Suprapubic skin (tissue), 4 donors: ENCODE data around the gene MRPL14. TPM values are rescaled to one million over a fixed set of nuclear protein-coding genes. Genes with fewer than 3 reads are reported as not detected.

Source experiments
- DNase-seq, 2 donors: peaks; one replicate each; pipeline ENCODE4 v3.0.0-alpha.2; 2019; ENCODE audit warnings: low spot score in 2 of 2
- H3K27ac ChIP-seq: fragments of 200-600 bp; sonication (generic); one replicate; pipeline ENCODE4 v1.5.1; 2019
- H3K27me3 ChIP-seq: fragments of 200-600 bp; sonication (generic); one replicate; pipeline ENCODE4 v1.5.1; 2019
- H3K36me3 ChIP-seq: fragments of 200-600 bp; sonication (generic); one replicate; pipeline ENCODE4 v1.5.1; 2019
- H3K4me1 ChIP-seq: fragments of 200-600 bp; sonication (generic); one replicate; pipeline ENCODE4 v1.5.1; 2019
- H3K4me3 ChIP-seq: fragments of 200-600 bp; sonication (generic); one replicate; pipeline ENCODE4 v1.5.1; 2019; ENCODE audit warnings: mild to moderate bottlenecking
- H3K9me3 ChIP-seq: fragments of 200-600 bp; sonication (generic); one replicate; pipeline ENCODE4 v1.5.1; 2019
- EP300 ChIP-seq: sonication (generic); formaldehyde crosslinking; IDR thresholded peaks from one replicate; pipeline ENCODE4 v1.6.1; 2017; ENCODE audit warnings: antibody characterized with exemption
- POLR2A ChIP-seq, 2 donors: fragments of 450-650 bp; IDR thresholded peaks; one replicate each; pipeline ENCODE4 v1.6.1; 2017; ENCODE audit warnings: antibody characterized with exemption in 2 of 2, mild to moderate bottlenecking in 2 of 2, moderate library complexity in 2 of 2
- POLR2AphosphoS5 ChIP-seq, 3 donors: sonication (generic); formaldehyde crosslinking; IDR thresholded peaks; one replicate each; pipeline ENCODE4 v1.6.1; 2017; ENCODE audit warnings: antibody characterized with exemption in 3 of 3
- WGBS: methylation state at CpG from one replicate; pipeline ENCODE4 v1.1.5; 2018; 5-methylcytosine and 5-hydroxymethylcytosine counted together
- total RNA-seq, 4 donors: library from RNA; depleted of rRNA; stranded (reverse); fragments of >200 nt; gene quantifications; one replicate each; pipeline ENCODE4 v1.1.0, GENCODE V29; 2016
- TF ChIP-seq, protein P1 (sequence below), 2 donors: fragments of 200-600 bp in 1 of 2; fragments of 450-650 bp in 1 of 2; sonication (generic) in 1 of 2; IDR thresholded peaks; one replicate each; pipeline ENCODE4 v1.5.1; 2016 to 2019; ENCODE audit warnings: antibody characterized with exemption in 2 of 2, mild to moderate bottlenecking in 1 of 2, moderate library complexity in 1 of 2

Gene MRPL14
- total RNA-seq, 4 donors from 2014 or later, result 25.1 to 49.8 (median 44.0) TPM

GRCh38 chr6:44115866-44116265 lies 11.4 kb downstream of the MRPL14 start:
- Histone ChIP-seq H3K4me1 (peaks cover 36% of the 10 kb centered on the region), H3K27me3 (no peaks in the 10 kb centered on the region), H3K9me3 (no peaks in the 10 kb centered on the region), H3K4me3 (no peak overlapping the region), H3K36me3 (peaks cover 40% of the 10 kb centered on the region), H3K27ac (no peak overlapping the region)
- TF ChIP-seq, protein P1, sequence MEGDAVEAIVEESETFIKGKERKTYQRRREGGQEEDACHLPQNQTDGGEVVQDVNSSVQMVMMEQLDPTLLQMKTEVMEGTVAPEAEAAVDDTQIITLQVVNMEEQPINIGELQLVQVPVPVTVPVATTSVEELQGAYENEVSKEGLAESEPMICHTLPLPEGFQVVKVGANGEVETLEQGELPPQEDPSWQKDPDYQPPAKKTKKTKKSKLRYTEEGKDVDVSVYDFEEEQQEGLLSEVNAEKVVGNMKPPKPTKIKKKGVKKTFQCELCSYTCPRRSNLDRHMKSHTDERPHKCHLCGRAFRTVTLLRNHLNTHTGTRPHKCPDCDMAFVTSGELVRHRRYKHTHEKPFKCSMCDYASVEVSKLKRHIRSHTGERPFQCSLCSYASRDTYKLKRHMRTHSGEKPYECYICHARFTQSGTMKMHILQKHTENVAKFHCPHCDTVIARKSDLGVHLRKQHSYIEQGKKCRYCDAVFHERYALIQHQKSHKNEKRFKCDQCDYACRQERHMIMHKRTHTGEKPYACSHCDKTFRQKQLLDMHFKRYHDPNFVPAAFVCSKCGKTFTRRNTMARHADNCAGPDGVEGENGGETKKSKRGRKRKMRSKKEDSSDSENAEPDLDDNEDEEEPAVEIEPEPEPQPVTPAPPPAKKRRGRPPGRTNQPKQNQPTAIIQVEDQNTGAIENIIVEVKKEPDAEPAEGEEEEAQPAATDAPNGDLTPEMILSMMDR (IDR thresholded peaks at IDR 0.05), result no peak
- no peak for TF ChIP-seq POLR2AphosphoS5 (IDR thresholded peaks at IDR 0.05)
- no peak for TF ChIP-seq POLR2A (IDR thresholded peaks at IDR 0.05)
- no peak for TF ChIP-seq EP300
- 49% methylated on average over 5 of the region's 5 CpGs for WGBS
- DNase-seq, result no peak

DNA sequence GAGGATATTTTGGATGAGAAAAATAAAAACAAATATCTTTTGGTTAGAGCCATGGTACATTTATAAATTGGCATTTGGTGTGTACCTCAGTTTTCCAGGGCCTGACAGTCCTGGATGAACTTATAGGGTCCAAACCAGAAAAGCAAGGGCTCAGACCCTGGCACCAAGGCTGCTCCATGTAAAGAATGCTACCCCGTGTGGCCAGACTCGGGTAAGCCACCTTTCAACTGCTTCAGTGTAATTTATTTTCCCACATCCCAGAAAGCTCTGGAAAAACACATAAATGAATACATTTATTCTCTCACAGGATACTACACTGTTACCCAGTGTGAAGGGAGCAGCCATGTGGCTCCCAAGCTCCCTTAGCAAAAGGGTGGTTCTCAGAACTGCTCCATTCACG lies 13.8 kb downstream of the MRPL14 start:
- no peaks in the 10 kb centered on the region for H3K9me3 ChIP-seq
- peaks cover 53% of the 10 kb centered on the region for H3K36me3 ChIP-seq
- H3K4me3 ChIP-seq, result no peak overlapping the region
- WGBS, result 61% methylated on average over 3 of the region's 3 CpGs
- H3K27me3 ChIP-seq, result no peaks in the 10 kb centered on the region
- H3K4me1 ChIP-seq, result peaks cover 17% of the 10 kb centered on the region
- TF ChIP-seq EP300, result no peak
- no peak for TF ChIP-seq POLR2AphosphoS5 (IDR thresholded peaks at IDR 0.05)
- TF ChIP-seq, protein P1 (IDR thresholded peaks at IDR 0.05), result no peak
- TF ChIP-seq POLR2A (IDR thresholded peaks at IDR 0.05), result no peak
- DNase-seq, result no peak
- H3K27ac ChIP-seq, result no peak overlapping the region

DNA sequence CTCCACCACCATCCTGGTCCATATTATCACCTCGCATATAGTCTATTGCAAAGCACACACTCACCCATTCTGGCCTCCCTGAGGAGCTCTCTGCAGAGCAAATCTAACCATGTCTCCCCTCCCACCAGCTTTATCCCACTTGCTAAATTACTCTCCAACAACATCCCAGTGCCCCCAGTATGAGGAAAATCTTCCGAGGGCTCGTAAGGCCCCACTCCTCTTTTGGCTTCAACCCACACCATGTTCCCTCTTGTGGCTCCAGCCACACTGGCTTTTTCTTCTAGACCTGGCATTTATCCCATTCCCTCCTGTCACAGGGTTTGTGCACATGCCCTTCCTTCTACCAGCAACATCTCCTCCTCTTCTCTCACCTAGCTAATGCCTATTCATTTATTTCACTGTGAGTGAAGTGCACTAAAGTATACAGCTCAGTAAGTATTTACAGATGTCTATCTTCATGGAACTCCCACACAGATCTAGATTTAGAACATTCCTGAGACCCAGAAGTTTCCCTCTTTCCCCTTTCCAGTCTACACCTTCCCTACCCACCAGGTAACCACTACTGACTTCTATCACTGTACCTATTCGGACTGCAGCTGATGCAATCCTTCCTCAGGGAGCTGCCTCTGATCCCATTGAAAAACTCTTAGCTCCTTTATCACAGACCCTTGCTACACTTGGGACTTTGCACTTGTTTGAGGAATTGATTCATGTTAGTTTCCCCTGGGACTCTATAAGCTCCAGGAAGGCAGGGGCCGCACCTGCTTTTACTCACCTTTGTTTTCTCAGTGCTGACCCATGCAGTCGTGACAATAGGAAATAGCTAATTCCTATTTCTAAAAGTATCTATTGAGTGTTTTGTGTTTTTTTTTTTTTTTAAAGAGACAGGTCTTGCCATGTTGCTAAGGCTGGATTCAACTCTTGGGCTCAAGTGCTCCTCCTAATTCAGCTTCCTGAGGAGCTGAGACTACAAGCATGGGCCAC lies 15.5 kb downstream of the MRPL14 start:
- Histone ChIP-seq H3K4me1 (peaks cover 11% of the 10 kb centered on the region), H3K9me3 (no peaks in the 10 kb centered on the region), H3K4me3 (no peak overlapping the region), H3K27me3 (no peaks in the 10 kb centered on the region), H3K36me3 (peaks cover 58% of the 10 kb centered on the region), H3K27ac (no peak overlapping the region)
- no peak for DNase-seq
- WGBS, result 64% methylated on average over 6 of the region's 6 CpGs
- TF ChIP-seq, protein P1 (IDR thresholded peaks at IDR 0.05), result no peak
- TF ChIP-seq POLR2A (IDR thresholded peaks at IDR 0.05) (no peak), POLR2AphosphoS5 (IDR thresholded peaks at IDR 0.05) (no peak), EP300 (no peak)

DNA sequence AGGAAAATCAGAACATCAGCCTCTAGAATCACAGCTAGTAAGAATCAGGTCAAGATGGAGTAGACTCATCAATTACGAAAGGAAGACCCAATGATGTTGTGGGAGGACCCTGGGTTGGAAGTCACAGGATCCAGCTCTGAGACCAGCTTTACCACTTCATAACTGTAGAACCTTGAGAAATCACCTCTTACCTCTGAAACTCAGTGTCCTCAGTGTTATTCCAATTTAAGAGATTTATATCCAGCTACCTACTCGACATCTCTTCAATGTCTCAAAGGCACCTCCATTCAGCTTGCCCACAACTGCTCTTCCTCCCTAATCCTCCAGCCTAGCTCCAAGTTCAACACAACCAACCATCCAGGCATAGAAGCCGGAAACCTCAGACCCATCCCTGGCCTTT lies 16.3 kb downstream of the MRPL14 start:
- DNase-seq, result no peak
- H3K9me3 ChIP-seq, result no peaks in the 10 kb centered on the region
- TF ChIP-seq EP300, result no peak
- TF ChIP-seq, protein P1 (IDR thresholded peaks at IDR 0.05), result no peak
- TF ChIP-seq POLR2AphosphoS5 (IDR thresholded peaks at IDR 0.05), result no peak
- TF ChIP-seq POLR2A (IDR thresholded peaks at IDR 0.05), result no peak
- H3K27me3 ChIP-seq, result no peaks in the 10 kb centered on the region
- H3K4me1 ChIP-seq, result peaks cover 6% of the 10 kb centered on the region
- H3K4me3 ChIP-seq, result no peak overlapping the region
- no peak overlapping the region for H3K27ac ChIP-seq
- H3K36me3 ChIP-seq, result peaks cover 58% of the 10 kb centered on the region
- 92% methylated on average over 3 of the region's 3 CpGs for WGBS

GRCh38 chr6:44110005-44110676 lies 17.1 kb downstream of the MRPL14 start:
- Histone ChIP-seq H3K4me3 (no peak overlapping the region), H3K9me3 (no peaks in the 10 kb centered on the region), H3K36me3 (peaks cover 58% of the 10 kb centered on the region), H3K27me3 (no peaks in the 10 kb centered on the region), H3K27ac (no peak overlapping the region), H3K4me1 (peaks cover 7% of the 10 kb centered on the region)
- 64% methylated on average over 6 of the region's 6 CpGs for WGBS
- TF ChIP-seq, protein P1 (IDR thresholded peaks at IDR 0.05), result no peak
- no peak for TF ChIP-seq POLR2A (IDR thresholded peaks at IDR 0.05)
- TF ChIP-seq POLR2AphosphoS5 (IDR thresholded peaks at IDR 0.05), result no peak
- TF ChIP-seq EP300, result no peak
- no peak for DNase-seq
